Neural cell (in vitro differentiated cells): ENCODE results near the gene FAM98C. TPM values are rescaled to one million over a fixed set of nuclear protein-coding genes. Genes with fewer than 3 reads are reported as not detected.

Source experiments
- H2AFZ ChIP-seq: fragments of 200-600, 300-800 bp; sonication (generic), shearing (Covaris generic); 2 replicates; pipeline ENCODE4 v1.6.0; 2014; ENCODE audit warnings: low read depth, mild to moderate bottlenecking, antibody characterized with exemption, low read length, moderate library complexity
- H3F3A ChIP-seq: fragments of 200-600 bp; shearing (Covaris generic); 2 replicates; pipeline ENCODE4 v1.6.1; 2016; ENCODE audit warnings: mild to moderate bottlenecking, moderate library complexity, mixed read lengths, antibody characterized with exemption, low read length; ENCODE audit not compliant: insufficient read depth, poor library complexity, severe bottlenecking
- H3K27ac ChIP-seq: fragments of 200-600, 300-800 bp; sonication (generic), shearing (Covaris generic); 2 replicates; pipeline ENCODE4 v1.5.1; 2014; ENCODE audit warnings: mild to moderate bottlenecking, low read length, moderate library complexity
- H3K27me3 ChIP-seq: fragments of 300-800, 200-600 bp; sonication (generic), shearing (Covaris generic); 2 replicates; pipeline ENCODE4 v1.6.0; 2014; ENCODE audit warnings: mild to moderate bottlenecking, low read depth, low read length, moderate library complexity; ENCODE audit not compliant: insufficient read depth
- H3K36me3 ChIP-seq: fragments of 300-800, 200-600 bp; sonication (generic), shearing (Covaris generic); 2 replicates; pipeline ENCODE4 v1.5.1; 2014; ENCODE audit warnings: mild to moderate bottlenecking, antibody characterized with exemption, low read length, moderate library complexity; ENCODE audit not compliant: insufficient read depth
- H3K4me2 ChIP-seq: fragments of 300-800, 200-600 bp; sonication (generic), shearing (Covaris generic); 2 replicates; pipeline ENCODE4 v1.6.0; 2014; ENCODE audit warnings: mild to moderate bottlenecking, low read length
- H3K4me3 ChIP-seq: fragments of 300-800, 200-600 bp; sonication (generic), shearing (Covaris generic); 2 replicates; pipeline ENCODE4 v1.5.1; 2014; ENCODE audit warnings: mild to moderate bottlenecking, low read length, moderate library complexity
- H3K79me2 ChIP-seq: fragments of 200-600 bp; shearing (Covaris generic); replicated peaks from 2 replicates; pipeline ENCODE4 v1.6.0; 2014; ENCODE audit warnings: mild to moderate bottlenecking, low read length, moderate library complexity; ENCODE audit not compliant: insufficient read depth
- H3K9ac ChIP-seq: fragments of 300-800, 200-600 bp; sonication (generic), shearing (Covaris generic); 2 replicates; pipeline ENCODE4 v1.6.1; 2016; ENCODE audit warnings: mild to moderate bottlenecking, low read length, mixed read lengths
- H3K9me2 ChIP-seq: fragments of 200-600 bp; shearing (Covaris generic); 2 replicates; pipeline ENCODE4 v1.6.1; 2016; ENCODE audit warnings: mild to moderate bottlenecking, low read length, mixed read lengths; ENCODE audit not compliant: insufficient read depth
- H3K9me3 ChIP-seq: fragments of 200-600, 300-800 bp; sonication (generic), shearing (Covaris generic); 2 replicates; pipeline ENCODE4 v1.6.1; 2016; ENCODE audit warnings: mild to moderate bottlenecking, mixed run types, low read length, moderate library complexity, mixed read lengths
- H4K20me1 ChIP-seq: fragments of 200-600 bp; shearing (Covaris generic); 2 replicates; pipeline ENCODE4 v1.6.1; 2016; ENCODE audit warnings: mild to moderate bottlenecking, mixed run types; ENCODE audit not compliant: insufficient read depth
- EP300 ChIP-seq: fragments of 450-650 bp; conservative IDR thresholded peaks from 2 replicates; pipeline ENCODE4 v1.6.1; 2014; ENCODE audit warnings: antibody characterized with exemption, mild to moderate bottlenecking, moderate library complexity; ENCODE audit not compliant: poor library complexity, severe bottlenecking
- EZH2 ChIP-seq: fragments of 200-600, 300-800 bp; shearing (Covaris generic), sonication (generic); IDR thresholded peaks from 2 replicates; pipeline ENCODE4 v1.6.1; 2014; ENCODE audit warnings: antibody characterized with exemption, low read length, borderline replicate concordance, mild to moderate bottlenecking; ENCODE audit not compliant: insufficient read depth, poor library complexity, severe bottlenecking
- MXI1 ChIP-seq: fragments of 450-650 bp; conservative IDR thresholded peaks from 2 replicates; pipeline ENCODE4 v1.6.1; 2014; ENCODE audit warnings: antibody characterized with exemption, mild to moderate bottlenecking; ENCODE audit not compliant: poor library complexity, severe bottlenecking
- POLR2AphosphoS5 ChIP-seq: IDR thresholded peaks from 2 replicates; pipeline ENCODE4 v1.6.1; 2012
- RAD21 ChIP-seq: fragments of 450-650 bp; conservative IDR thresholded peaks from 2 replicates; pipeline ENCODE4 v1.6.1; 2014; ENCODE audit warnings: antibody characterized with exemption, mild to moderate bottlenecking, moderate library complexity
- SMC3 ChIP-seq: fragments of 450-650 bp; conservative IDR thresholded peaks from 2 replicates; pipeline ENCODE4 v1.6.1; 2014; ENCODE audit warnings: antibody characterized with exemption, mild to moderate bottlenecking, moderate library complexity; ENCODE audit not compliant: poor library complexity
- TAF1 ChIP-seq: IDR thresholded peaks from 2 replicates; pipeline ENCODE4 v1.6.1; 2012; ENCODE audit warnings: low read depth
- polyA plus RNA-seq: library from polyadenylated mRNA; depleted of rRNA; stranded (reverse); fragments of >200 nt; gene quantifications from 2 replicates; pipeline ENCODE4 v1.2.3, GENCODE V29; 2014
- TF ChIP-seq, protein P1 (sequence below): IDR thresholded peaks from 2 replicates; pipeline ENCODE4 v1.6.1; 2012; ENCODE audit warnings: borderline replicate concordance
- TF ChIP-seq, protein P2 (sequence below): fragments of 450-650 bp; IDR thresholded peaks from 2 replicates; pipeline ENCODE4 v1.5.1; 2014; ENCODE audit warnings: antibody characterized with exemption, mild to moderate bottlenecking, moderate library complexity; ENCODE audit not compliant: poor library complexity, severe bottlenecking

FAM98C gene
- polyA plus RNA-seq, 1 donor from 2014 or later: 79.3 TPM

DNA sequence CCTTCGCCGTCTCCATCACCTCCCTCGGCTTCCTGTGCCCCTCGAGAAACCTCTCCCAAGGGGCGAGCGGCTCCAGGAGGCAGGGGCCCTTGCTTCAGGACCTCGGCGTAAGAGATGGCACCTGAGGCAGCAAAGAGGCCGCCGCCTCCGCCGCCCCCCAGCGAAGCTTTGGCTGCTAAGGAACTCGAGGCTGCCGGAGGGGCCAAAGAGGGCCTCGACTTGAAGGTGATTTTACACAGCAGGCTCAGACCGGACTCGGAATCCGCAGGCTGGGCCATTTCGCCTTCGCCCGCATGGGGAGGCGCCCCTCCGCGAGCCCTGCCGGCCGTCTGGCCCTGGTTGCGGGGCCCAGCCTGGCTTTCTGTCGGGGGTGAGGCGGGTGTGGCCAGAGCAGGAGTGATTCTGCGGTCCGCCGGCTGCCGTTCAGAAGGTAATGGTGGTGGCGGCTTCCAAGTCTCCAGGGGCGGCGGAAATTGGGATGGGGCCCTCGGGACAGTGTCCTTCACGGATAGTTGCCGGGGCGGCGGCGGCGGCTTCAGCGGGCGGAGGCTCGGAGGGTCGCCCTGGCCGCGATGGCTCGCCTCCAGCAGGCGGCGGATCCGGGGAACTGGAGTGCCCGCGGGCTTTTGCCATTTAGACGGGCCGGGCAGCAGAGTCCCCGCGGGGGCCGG lies 16.5 kb upstream of the FAM98C start:
- Histone ChIP-seq H3K27me3 (no peaks in the 10 kb centered on the region), H3K4me3 (no peak overlapping the region), H3K9ac (no peak overlapping the region), H3K9me2 (no peaks in the 10 kb centered on the region), H3K4me2 (no peak overlapping the region), H3F3A (no peaks in the 10 kb centered on the region), H3K9me3 (no peaks in the 10 kb centered on the region), H2AFZ (no peak overlapping the region), H3K36me3 (no peaks in the 10 kb centered on the region), H3K27ac (no peak overlapping the region), H3K79me2 (peaks cover 14% of the 10 kb centered on the region), H4K20me1 (no peaks in the 10 kb centered on the region)
- no peak for TF ChIP-seq SMC3
- no peak for TF ChIP-seq EP300
- TF ChIP-seq TAF1: no peak
- TF ChIP-seq MXI1: no peak
- TF ChIP-seq, protein P1, sequence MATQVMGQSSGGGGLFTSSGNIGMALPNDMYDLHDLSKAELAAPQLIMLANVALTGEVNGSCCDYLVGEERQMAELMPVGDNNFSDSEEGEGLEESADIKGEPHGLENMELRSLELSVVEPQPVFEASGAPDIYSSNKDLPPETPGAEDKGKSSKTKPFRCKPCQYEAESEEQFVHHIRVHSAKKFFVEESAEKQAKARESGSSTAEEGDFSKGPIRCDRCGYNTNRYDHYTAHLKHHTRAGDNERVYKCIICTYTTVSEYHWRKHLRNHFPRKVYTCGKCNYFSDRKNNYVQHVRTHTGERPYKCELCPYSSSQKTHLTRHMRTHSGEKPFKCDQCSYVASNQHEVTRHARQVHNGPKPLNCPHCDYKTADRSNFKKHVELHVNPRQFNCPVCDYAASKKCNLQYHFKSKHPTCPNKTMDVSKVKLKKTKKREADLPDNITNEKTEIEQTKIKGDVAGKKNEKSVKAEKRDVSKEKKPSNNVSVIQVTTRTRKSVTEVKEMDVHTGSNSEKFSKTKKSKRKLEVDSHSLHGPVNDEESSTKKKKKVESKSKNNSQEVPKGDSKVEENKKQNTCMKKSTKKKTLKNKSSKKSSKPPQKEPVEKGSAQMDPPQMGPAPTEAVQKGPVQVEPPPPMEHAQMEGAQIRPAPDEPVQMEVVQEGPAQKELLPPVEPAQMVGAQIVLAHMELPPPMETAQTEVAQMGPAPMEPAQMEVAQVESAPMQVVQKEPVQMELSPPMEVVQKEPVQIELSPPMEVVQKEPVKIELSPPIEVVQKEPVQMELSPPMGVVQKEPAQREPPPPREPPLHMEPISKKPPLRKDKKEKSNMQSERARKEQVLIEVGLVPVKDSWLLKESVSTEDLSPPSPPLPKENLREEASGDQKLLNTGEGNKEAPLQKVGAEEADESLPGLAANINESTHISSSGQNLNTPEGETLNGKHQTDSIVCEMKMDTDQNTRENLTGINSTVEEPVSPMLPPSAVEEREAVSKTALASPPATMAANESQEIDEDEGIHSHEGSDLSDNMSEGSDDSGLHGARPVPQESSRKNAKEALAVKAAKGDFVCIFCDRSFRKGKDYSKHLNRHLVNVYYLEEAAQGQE: no peak
- TF ChIP-seq, protein P2, sequence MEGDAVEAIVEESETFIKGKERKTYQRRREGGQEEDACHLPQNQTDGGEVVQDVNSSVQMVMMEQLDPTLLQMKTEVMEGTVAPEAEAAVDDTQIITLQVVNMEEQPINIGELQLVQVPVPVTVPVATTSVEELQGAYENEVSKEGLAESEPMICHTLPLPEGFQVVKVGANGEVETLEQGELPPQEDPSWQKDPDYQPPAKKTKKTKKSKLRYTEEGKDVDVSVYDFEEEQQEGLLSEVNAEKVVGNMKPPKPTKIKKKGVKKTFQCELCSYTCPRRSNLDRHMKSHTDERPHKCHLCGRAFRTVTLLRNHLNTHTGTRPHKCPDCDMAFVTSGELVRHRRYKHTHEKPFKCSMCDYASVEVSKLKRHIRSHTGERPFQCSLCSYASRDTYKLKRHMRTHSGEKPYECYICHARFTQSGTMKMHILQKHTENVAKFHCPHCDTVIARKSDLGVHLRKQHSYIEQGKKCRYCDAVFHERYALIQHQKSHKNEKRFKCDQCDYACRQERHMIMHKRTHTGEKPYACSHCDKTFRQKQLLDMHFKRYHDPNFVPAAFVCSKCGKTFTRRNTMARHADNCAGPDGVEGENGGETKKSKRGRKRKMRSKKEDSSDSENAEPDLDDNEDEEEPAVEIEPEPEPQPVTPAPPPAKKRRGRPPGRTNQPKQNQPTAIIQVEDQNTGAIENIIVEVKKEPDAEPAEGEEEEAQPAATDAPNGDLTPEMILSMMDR: no peak
- TF ChIP-seq EZH2: no peak

DNA sequence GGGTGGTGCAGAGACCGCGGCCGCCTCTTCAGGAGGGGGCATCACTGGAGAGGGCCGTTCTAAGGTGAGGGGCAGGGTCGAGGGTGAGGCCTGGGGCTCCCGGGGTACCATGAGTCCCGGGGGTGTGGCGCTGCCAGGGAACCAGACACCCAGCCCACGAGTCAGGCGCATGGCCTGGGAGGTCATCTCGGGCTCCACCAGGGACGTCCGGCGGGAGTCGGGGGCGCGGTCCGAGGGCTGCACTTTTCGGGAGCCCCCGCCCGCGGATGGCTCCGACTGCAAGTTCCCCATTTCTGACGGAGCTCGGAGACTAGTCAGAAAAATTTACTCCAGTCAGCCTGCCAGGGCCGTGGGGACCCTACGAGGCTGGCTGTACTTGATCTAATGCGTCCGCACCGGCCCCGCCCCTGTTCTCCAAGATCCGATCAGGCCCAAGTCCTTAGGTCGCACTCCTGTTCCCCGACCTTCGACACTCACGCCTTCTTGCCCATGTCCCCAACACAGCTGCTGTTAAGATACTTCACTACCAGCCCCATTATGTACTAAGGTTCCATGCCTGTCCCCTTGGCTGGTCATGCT lies 15.8 kb upstream of the FAM98C start:
- Histone ChIP-seq H4K20me1 (no peaks in the 10 kb centered on the region), H3K9ac (peak overlapping the region; percentile 100), H3K27me3 (no peaks in the 10 kb centered on the region), H3K4me3 (peak overlapping the region; percentile 98), H3K4me2 (peak overlapping the region; percentile 32), H3K79me2 (peaks cover 14% of the 10 kb centered on the region), H2AFZ (no peak overlapping the region), H3K36me3 (no peaks in the 10 kb centered on the region), H3K9me3 (no peaks in the 10 kb centered on the region), H3K9me2 (no peaks in the 10 kb centered on the region), H3K27ac (peak overlapping the region; percentile 100), H3F3A (no peaks in the 10 kb centered on the region)
- TF ChIP-seq TAF1 (no peak), RAD21 (no peak), POLR2AphosphoS5 (no peak), EZH2 (no peak), MXI1 (no peak), EP300 (no peak), SMC3 (no peak)
- TF ChIP-seq, protein P2: no peak
- TF ChIP-seq, protein P1: no peak
